ENCODE measurements around the gene ZNF837.
"Not testable (repeated sequence)": the region's sequence is repeated elsewhere in the genome, so short reads cannot be mapped to it uniquely, and the experiment has no call there.

The ZNF837 gene

DNA sequence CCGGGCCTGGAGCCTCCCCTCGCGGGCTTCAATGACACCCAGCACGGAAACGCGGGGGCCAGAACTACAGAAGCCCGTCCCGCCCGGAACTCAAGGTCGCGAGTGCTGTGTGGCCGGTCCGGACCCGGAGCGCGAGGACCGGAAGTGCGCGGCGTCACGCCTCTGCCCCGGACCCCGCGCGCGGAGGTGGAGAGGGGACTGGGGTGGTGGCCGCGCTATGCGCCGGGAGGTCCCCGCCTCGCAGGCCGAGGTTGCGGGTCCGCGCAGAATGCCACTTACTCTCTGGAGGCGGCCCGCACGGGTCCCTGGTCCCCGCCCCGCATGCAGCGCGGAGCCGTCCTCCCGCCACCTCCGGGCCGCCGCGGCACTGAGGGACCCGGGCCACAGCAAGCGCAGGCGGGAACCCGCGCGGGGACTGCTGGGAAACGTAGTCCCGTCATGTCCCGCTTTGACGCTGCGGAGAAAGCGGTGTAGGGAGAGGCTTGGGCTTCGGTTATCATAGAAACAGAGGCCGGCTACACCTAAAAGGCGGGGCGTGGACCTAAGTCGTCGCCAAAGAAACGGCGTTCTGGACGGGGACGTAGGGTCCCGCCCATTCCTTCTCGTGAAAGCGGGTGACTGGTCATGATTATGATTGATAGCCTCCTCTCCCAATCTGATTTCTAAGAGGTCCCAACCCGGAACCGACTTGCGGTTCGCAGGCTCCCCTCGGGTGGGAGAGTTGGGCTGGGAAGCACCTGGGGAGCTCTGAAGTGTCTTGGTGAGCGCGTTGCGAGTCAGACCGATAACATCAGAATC lies at the start of gene ZNF837:
Gene ZNF837 (minus strand): TSS at position 369 of the 798 bp plus-strand sequence. CDS start 11,698 bp downstream, outside the sequence.
- DNase-seq, result peak; percentile 100

DNA sequence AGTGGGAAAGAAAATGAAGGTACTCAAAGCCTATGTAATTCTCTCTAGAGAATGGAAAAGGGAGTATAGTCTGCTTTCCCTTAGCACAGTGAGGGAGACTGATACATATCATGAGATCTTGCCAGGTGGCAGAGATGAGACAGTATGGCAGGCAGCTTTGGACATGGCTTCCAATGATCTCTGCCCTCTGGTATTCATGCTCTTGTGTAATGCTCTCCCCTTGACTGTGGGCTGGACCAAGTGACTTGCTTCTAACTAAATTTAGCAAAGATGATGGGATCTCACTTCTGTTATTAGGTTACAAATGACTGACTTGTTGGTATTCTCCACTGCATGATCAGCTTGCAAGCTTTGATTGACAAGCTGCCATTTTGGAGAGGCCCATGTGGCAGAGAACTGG lies 48.9 kb upstream of the ZNF837 start:
- no peak for DNase-seq

DNA sequence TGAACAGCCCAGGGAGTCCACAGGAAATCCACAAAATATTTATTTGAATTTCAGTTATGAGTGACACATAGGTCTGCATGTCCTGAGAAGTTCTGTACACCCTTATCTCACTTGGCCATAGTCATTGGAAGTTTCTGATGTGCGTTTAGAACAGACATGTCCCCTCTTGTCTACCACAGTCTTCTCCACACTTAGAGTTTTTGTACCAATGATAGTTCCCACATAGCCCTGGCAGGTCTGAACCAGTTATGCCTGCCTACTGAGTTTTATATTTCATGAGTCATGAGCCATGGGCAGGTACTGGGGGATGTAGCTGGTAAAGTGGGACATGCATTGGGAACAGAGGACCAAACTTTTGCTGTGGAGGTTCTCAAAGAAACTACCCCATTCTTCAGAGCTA lies 47.8 kb upstream of the ZNF837 start:
- no peak for DNase-seq

DNA sequence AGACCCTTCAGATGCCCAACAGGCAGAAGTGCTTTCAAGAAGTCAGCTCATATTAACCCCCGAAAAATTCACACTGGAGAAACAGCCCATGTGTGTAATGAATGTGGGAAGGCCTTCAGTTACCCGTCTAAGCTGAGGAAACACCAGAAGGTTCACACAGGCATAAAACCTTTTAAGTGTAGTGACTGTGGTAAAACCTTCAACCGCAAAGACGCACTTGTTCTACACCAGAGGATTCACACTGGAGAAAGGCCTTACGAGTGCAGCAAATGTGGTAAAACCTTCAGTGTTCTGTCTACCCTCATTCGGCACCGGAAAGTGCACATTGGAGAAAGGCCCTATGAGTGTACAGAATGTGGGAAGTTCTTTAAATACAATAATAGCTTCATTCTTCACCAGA lies 36.2 kb upstream of the ZNF837 start:
- DNase-seq, result no peak

DNA sequence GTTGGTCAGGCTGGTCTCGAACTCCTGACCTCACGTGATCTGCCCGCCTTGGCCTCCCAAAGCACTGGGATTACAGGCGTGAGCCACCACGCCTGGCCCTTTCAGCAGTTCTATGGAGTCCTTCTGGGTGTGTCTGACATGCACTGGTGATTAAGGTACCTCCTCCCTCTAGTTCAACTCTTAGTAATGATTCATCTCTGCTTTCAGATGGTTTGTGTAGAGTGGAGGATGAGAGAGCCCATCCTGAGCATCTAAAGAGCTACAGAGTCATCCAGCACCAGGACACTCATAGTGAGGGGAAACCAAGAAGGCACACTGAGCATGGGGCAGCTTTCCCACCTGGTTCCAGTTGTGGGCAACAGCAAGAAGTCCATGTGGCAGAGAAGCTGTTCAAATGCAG lies 35.8 kb upstream of the ZNF837 start:
- DNase-seq, result no peak

DNA sequence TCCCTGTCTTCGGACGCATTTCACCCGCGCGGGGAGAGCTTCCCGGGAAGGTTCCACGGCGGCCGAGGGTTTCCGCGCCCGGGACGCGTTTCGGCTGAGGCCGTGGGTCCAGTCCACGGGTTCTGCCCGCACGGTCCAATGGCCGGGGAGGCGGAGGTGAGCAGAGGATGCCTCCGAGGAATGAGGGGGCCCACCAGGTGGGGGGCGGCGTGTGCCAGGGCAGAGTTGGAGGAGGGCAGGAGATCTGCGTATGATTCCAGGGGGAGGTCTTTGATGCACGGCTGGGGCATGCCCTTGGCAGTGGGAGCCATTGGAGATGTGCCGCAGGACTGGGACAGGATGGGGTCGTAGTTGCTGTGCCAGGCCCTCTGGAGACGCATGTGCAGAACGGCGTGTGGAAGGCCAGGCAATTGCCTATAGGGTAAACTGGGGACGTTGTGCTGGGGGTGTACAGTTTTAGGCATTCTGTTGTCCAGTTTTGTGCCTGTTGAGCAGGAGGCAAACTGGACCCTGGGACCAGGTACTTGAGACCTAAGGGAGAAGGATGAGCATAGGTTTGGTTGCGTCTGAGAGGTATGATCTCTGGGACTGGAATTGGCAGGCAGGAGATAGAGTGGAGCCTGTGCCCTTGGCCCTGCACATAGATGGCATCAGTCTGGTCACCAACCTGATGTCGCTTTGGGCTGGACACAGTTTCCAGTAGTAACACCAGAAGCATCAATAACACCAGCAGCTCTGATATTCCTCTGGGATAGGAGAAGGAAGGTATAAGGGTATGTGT lies 28.4 kb upstream of the ZNF837 start:
- peak; percentile 32 for DNase-seq

DNA sequence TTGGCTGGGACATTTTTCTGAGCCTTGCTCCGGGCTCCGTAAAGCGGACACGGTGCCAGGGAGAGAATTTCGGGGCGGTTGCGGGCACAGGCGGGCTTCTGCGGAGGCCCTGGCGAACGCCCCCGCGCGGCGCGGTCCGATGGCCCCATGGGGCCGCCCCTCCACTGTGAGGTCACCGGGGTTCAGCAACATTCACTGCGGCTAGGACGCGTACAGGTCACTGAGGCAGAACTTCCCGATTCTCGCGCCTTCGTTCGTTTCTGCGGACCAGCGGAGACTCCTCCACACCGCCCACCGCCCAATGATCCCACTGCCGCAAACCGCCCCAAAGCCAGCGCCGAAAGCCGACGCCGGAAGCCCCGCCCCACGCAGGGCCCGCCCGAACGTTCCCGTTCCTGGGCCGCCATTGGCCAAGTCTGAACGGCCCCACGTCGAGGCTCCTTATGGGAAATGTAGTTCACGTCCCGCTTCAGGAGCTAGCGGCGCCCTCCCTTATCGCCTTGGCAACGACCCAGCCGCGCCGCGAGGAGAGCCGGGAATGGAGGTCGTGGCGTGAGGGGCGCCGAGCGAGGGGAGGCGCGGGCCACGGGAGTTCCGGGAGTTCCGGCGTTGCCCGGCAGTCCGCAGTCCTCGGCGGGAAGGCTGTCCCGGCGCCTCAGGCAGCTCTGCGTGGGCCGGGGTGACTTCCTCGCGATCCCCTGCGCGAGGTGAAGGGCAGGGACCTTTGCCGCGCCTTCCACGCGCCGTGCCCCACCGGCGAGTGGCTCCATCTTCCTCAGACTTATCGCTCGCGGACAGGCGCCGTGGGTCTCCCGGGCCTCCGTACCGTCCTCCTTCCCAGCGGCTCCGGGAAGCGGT lies 27.6 kb upstream of the ZNF837 start, which contains the start of gene ZNF584:
Gene ZNF584 (plus strand): TSS at position 498 of the 858 bp plus-strand sequence. CDS start 499 bp downstream, outside the sequence.
- DNase-seq, result peak; percentile 95

DNA sequence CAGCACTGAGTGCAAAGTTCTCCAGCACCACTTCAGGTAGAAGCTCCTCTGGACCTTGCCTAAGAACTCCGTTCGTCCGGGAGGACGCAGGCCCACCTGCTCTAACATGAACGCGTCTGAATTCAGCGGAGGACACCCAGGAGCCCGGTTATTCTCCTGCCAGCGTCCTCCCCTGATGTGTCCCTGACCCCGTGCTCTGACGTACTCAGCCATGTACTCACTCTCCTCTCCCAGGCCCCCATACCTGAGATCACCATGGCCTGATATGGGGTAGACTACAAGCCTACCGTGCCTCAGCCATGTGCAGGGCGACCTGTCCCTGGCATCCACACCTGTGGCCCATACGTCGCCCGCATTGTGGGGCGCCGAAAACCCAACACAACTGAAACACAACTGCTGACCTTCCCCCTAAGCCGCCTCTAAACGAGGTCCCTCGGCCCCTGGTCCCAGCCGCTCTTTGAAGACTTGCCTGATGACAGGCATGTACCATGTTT lies 26.9 kb upstream of the ZNF837 start:
- no peak for DNase-seq

DNA sequence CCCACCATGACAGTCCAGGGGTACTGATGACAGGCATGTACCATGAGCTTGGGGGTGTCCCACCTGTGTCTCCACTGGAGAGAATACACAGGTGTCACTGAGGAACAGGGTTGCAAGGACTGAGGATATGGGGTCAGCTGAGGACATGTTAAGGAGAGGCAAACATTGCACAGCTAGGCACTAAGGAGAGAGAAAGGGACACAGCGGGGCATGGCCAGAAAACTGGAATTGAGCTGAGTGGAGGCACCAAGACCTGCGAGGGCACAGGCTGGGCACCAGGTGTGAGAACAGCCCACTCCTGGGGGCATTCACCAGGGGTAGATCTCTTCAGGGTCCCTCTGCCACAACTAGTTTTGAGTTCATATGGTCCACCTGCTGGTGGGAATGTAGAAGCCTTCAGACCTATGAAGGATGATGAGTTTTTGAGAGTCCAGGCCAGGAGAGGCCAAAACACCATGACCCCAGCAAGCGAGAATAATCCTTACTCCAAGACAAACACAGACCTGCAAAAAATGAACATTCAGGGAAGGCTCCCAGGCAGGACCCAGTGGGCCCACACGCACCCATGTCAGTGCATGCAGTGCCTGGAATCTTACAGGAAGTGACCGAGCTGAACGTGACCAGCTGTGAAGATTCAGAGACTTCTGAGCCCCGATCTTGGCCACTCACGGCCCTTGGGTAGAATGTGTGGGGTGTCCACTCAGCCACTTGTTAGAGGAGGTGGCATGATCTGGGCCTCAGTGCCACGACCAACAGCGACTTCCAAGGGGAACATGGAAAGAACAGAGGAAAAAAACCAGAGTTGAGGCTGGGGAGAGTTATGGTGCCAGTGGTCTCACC lies 26.2 kb upstream of the ZNF837 start:
- DNase-seq, result no peak

DNA sequence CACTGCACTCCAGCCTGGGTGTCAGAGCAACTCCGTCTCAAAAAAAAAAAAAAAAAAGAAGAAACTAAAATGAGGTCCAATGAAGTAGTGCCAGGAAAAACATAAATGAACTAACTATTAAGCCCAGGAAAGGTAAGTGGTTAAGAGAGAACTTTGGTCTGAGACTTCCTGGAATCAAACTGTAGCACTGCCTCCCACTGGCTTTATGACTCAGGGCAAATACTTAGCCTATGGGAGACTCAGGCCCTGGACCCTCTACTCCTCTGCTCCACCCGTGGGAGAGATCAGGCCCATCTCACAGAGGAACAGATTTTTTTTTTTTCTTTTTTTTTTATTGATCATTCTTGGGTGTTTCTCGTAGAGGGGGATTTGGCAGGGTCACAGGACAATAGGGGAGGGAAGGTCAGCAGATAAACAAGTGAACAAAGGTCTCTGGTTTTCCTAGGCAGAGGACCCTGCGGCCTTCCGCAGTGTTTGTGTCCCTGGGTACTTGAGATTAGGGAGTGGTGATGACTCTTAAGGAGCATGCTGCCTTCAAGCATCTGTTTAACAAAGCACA lies 23.2 kb upstream of the ZNF837 start:
- not testable (repeated sequence) for DNase-seq

DNA sequence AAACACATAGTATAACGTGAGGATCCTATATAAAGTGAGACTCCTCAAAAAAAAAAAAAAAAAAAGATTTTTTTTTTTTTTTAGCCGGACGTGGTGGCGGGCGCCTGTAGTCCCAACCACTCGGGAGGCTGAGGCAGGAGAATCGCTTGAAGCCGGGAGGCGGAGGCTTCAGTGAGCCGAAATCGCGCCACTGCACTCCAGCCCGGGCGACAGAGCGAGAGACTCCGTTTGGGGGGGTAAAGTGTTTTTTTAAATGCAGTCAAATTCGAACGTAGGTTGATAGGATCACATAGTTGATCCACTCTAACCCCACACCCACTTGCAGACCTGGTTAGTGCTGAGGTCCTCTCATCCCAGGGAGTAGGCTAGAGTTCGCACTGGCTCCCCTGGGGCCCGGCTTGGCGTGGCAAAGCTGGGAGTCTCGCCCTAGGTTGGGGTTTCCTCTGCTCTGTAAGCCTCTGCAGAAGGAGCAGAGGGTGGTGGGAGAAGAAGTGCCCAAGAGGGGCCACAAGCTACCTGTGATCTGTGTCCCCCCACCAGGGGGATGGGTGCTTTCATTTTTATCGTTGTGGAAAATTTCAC lies 21.1 kb upstream of the ZNF837 start:
- DNase-seq, result no peak

DNA sequence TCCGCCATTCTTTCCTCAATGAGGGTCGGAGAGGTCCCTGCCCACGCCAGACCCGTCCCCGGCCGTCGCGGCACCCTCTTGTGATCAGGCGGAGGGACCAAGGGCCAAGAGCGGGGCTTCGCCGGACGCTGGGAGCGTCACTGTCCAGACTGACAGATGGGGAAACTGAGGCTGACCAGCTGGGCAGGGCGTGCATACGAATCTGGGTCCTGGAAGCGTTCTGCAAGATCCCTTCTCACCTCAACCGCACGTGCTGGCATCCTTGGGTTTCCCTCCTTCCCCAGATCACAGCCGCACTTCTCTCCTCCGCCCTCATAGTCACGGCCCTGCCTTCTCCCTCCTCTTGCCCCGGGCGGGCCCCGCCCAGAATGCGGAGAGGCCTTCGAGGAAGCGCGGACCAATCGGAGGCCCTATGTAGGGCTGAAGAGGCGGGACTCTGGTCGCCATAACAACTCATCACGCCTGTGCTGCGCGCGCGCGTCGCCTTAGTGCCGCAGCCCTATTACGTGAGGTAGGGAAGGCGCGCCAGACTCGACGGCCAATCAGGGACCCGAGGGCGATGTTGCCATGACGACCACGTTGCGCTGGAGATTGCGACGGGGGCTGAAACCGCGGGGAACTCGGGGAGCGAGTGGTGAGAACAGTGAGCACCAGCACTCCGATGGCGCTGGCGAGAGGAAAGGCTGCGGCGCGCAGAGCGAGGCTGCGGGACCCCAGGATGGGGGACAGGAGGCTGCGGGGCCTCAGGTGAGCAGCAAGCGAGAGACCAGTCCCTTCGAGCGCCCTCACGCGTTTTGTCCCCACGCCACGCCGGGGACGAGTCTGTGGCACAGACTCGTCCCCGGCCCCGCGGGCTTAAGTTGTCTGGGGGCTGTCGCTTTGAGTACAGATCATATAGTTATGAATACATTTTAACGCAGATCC lies 20.3 kb upstream of the ZNF837 start:
- DNase-seq, result peak; percentile 100

DNA sequence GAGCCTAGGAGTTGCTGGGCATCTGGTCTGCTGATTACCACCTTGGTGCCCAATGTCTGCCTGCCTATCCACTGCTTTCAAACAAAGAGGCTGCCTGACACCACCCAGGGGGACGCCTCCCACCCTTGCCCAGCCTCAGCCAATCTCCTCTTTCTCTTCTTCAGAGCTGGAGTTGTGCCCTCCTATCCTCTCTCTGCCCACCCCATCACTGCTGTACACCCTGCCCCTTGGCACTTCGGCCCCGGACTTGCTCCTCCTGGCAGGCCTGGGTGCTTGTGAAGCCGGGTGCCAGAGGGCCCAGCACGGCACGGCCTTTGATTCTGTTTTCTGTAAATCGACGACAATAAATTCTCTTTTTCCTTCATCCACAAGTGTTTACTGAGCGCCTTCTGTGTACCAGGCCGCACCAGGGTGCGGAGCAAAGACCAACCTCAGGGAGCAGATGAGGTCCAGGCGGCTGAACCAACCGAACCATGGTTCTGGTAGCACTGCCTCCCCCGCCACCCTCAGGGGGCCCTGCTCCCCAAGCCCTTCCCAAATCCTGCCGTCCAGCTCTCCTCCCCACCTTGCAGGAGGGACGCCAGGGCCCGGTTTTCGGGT lies 19.6 kb upstream of the ZNF837 start:
- peak; percentile 25 for DNase-seq

DNA sequence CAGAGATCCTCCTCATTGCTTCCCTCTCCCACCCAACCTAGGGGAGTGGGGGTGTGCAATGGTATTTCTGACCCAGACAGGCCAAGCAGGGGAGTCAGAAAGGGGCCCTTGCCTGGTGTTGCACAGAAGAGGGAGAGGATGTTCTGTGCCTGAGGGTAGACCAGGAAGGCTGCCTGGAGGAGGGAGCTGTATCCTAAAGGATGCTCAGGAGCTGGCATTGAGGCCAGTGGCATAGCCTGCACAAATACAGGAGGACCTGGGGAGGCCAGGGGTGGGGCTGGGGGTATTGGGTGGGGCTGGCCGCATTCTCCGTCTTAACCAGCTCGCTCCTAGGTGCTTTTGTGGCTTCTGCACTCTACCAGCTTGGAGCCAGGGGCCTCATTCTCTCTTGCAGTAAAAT lies 19.1 kb upstream of the ZNF837 start:
- DNase-seq, result no peak

DNA sequence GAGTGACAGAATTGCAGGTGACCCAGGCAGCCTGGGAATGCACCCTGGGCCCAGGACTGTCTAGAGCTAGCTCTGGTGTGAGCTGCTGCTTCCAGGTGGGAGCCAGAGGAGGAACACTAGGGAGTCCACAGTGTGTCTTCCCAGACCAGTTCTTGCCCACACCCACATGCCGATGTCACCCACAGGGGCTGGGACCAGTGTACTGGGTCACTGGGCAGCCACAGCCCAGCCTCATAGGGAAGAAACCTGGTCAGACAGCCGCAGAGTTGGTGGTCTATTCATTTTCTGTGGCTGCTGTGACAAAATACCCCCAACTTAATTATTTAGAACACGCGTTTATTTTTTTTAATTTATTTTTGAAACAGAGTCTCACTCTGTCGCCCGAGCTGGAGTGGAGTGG lies 17.7 kb upstream of the ZNF837 start:
- no peak for DNase-seq

DNA sequence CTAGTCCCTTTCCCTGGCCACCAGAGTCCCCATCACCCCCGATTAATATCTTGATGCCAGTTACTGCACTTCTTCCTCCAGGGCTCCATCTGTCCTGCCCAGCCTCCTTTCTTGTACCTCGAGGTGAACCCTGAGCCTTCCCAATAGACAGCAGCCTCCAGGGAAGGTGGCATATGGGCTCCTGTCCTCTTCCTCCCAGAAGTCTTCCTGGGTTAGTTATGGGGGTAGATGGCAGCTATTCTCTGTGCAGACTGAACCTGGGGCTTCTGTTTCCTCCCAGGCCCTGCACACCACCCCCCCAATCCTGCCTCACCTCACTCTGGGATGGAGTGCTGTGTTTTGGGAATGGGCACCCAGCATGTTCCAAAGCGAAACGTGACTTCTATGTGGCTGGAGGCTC lies 17.3 kb upstream of the ZNF837 start:
- DNase-seq, result no peak

DNA sequence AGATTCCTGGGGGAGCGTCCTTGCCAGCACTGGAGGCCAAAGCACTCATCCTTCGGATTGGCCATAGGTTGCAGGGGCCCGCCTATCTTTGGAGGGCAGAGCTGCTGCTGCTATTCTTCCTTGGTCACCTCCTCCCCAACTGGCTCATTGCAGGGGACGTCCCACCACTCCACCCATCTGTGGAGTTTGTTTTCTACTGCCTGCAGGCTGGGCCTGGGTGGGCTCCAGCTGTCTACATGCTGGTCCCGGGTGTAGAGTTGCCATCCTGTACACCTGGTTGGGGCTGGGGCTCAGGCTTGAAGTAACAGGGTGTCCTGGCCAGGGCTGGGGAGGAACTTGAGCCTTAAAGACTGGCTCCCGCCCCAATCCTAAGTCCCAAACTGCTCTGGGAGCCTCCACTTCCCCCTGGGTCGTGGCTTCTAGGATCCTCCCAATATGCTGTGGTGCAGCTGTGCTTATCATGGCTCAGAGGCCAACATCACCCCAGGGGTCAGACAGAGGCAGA lies 16.8 kb upstream of the ZNF837 start:
- no peak for DNase-seq

DNA sequence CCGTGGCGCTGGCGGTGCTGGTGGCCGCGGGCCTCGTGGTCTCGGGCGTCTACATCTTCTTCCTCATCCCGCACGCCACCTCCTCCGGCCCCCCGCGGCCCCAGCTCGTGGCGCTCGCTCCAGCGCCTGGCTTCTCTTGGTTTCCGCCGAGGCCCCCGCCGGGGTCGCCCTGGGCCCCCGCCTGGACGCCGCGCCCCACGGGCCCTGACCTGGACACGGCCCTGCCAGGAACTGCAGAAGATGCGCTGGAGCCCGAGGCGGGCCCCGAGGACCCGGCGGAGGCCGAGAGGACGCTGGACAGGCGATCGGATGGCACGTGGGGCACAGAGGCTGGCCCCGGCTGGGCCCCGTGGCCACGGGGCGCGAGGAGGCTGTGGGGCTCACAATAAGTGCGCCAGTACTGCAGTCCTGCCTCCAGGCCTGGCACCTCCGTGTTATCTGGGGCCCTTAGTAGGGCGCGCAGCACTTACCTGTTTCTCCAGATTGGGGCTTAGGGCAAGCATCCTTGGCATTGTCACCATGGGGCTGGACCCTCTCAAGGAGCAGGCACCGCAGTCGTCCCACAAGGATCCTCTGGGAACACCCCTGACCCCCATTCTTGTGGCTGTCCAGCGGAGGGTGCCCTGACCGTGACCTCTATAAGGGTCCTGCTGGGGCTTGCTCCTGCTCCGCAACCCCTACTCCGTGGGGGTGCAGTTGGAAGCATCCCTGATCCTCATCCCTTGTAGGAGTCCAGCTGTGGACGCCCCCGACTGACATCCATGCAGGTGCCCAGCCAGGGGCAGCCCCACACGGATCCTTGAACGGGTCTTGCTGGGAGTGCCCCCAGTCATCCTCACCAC lies 16.1 kb upstream of the ZNF837 start:
- DNase-seq, result no peak

All from COR-L47 (cell line).